Hepatocyte (in vitro differentiated cells): Measurements from ENCODE around the gene RABGAP1L. TPM values are rescaled to one million over a fixed set of nuclear protein-coding genes. Genes with fewer than 3 reads are reported as not detected.

ENCODE experiments used
- DNase-seq: peaks from one replicate; pipeline ENCODE4 v3.0.0-alpha.2; 2016; ENCODE audit warnings: low spot score
- H2AFZ ChIP-seq: fragments of 200-600 bp; sonication (generic); 2 replicates; pipeline ENCODE4 v1.6.0; 2016; ENCODE audit warnings: antibody characterized with exemption, mild to moderate bottlenecking
- H3K27ac ChIP-seq: fragments of 200-600 bp; sonication (generic); 2 replicates; pipeline ENCODE4 v1.5.1; 2016; ENCODE audit warnings: mild to moderate bottlenecking
- H3K27me3 ChIP-seq: fragments of 200-600 bp; sonication (generic); 2 replicates; pipeline ENCODE4 v1.6.1; 2016
- H3K36me3 ChIP-seq: fragments of 200-600 bp; sonication (generic); replicated peaks from 2 replicates; pipeline ENCODE4 v1.5.1; 2016; ENCODE audit warnings: low read depth; ENCODE audit not compliant: insufficient read depth
- H3K4me1 ChIP-seq: fragments of 200-600 bp; sonication (generic); 2 replicates; pipeline ENCODE4 v1.5.1; 2016; ENCODE audit warnings: mild to moderate bottlenecking, moderate library complexity; ENCODE audit not compliant: insufficient read depth
- H3K4me2 ChIP-seq: fragments of 200-600 bp; sonication (generic); 2 replicates; pipeline ENCODE4 v1.6.0; 2016
- H3K4me3 ChIP-seq: fragments of 200-600 bp; sonication (generic); 2 replicates; pipeline ENCODE4 v1.5.1; 2016; ENCODE audit warnings: mild to moderate bottlenecking
- H3K79me2 ChIP-seq: fragments of 200-600 bp; sonication (generic); 2 replicates; pipeline ENCODE4 v1.6.0; 2017; ENCODE audit warnings: mild to moderate bottlenecking
- H3K9me2 ChIP-seq: fragments of 200-600 bp; sonication (generic); replicated peaks from 2 replicates; pipeline ENCODE4 v1.6.0; 2017; ENCODE audit warnings: mild to moderate bottlenecking; ENCODE audit not compliant: insufficient read depth
- H3K9me3 ChIP-seq: fragments of 200-600 bp; sonication (generic); 2 replicates; pipeline ENCODE4 v1.5.1; 2016; ENCODE audit warnings: low read depth, mild to moderate bottlenecking
- H4K20me1 ChIP-seq: fragments of 200-600 bp; sonication (generic); 2 replicates; pipeline ENCODE4 v1.6.0; 2016; ENCODE audit warnings: mild to moderate bottlenecking; ENCODE audit not compliant: insufficient read depth, poor library complexity, severe bottlenecking
- EZH2 ChIP-seq: fragments of 200-600 bp; sonication (generic); IDR thresholded peaks from 2 replicates; pipeline ENCODE4 v1.6.1; 2016; ENCODE audit warnings: antibody characterized with exemption, mild to moderate bottlenecking, borderline replicate concordance
- EZH2phosphoT487 ChIP-seq: fragments of 200-600 bp; sonication (generic); IDR thresholded peaks from one replicate; pipeline ENCODE4 v1.6.1; 2018; ENCODE audit warnings: antibody characterized with exemption, mild to moderate bottlenecking, low read depth, moderate library complexity; ENCODE audit not compliant: unreplicated experiment, severe bottlenecking
- WGBS: methylation state at CpG from one replicate; pipeline ENCODE4 v1.1.6; 2016; ENCODE audit warnings: low lambda C conversion rate; ENCODE audit errors: missing lambda C conversion rate; 5-methylcytosine and 5-hydroxymethylcytosine counted together
- polyA plus RNA-seq: library from polyadenylated mRNA; unstranded; fragments of >200 nt; fragmentation: Nextera tagmentation; extraction: Ambion mirVana; gene quantifications from 2 replicates; pipeline ENCODE4 v1.2.1, GENCODE V29; 2016
- total RNA-seq: library from RNA; depleted of rRNA; stranded (reverse); fragments of >200 nt; gene quantifications from 2 replicates; pipeline ENCODE4 v1.2.3, GENCODE V29; 2014
- TF ChIP-seq, protein P1 (sequence below): fragments of 200-600 bp; sonication (generic); IDR thresholded peaks from 2 replicates; pipeline ENCODE4 v1.5.1; 2016; ENCODE audit warnings: antibody characterized with exemption, mild to moderate bottlenecking; ENCODE audit not compliant: poor library complexity

RABGAP1L gene
- total and polyA plus RNA-seq, 2 experiments from 2014 or later = 15.0 to 41.8 TPM

DNA sequence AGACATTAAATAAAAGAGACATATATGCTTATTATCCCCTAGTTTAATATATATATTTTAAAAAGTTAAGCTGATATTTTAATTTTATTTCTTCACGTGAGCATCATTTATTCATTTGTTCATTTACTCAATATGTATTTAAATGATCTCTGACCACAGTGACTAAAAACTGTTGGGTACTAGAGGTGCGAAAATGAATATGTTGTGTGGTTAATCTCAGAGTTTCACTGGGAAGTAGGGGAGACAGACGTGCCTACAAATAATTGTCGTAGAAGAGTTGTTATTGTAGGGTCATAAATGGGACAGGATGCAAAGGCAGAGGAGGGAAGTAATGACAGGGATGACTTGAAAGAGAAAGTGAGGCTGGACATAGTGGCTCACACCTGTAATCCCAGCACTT, 627.4 kb downstream of the RABGAP1L start:
- 93% methylated on average over 4 of the region's 4 CpGs for WGBS
- no peaks in the 10 kb centered on the region for H3K27me3 ChIP-seq

DNA sequence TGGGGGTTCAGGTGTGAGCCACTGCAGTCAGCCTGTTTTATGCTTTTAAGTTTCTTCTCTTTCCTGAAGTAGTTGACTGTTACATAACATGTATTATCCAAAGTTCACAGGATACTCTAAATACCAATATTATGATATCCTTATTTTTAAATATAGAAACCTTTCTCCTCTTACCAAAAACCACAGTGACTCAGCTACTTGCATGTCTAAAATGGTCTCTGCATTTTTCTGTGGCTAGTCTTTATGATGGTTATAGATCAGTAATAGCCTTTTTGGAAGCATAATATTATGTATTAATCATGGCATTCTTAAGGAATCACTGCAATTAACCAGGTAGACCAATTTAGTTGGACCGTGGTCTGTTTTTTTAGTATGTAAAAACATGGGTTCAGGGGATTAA, 629.7 kb downstream of the RABGAP1L start:
- no peak overlapping the region for H2AFZ ChIP-seq
- no peak for TF ChIP-seq EZH2phosphoT487
- TF ChIP-seq EZH2 = no peak
- TF ChIP-seq, protein P1, sequence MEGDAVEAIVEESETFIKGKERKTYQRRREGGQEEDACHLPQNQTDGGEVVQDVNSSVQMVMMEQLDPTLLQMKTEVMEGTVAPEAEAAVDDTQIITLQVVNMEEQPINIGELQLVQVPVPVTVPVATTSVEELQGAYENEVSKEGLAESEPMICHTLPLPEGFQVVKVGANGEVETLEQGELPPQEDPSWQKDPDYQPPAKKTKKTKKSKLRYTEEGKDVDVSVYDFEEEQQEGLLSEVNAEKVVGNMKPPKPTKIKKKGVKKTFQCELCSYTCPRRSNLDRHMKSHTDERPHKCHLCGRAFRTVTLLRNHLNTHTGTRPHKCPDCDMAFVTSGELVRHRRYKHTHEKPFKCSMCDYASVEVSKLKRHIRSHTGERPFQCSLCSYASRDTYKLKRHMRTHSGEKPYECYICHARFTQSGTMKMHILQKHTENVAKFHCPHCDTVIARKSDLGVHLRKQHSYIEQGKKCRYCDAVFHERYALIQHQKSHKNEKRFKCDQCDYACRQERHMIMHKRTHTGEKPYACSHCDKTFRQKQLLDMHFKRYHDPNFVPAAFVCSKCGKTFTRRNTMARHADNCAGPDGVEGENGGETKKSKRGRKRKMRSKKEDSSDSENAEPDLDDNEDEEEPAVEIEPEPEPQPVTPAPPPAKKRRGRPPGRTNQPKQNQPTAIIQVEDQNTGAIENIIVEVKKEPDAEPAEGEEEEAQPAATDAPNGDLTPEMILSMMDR = no peak
- no peaks in the 10 kb centered on the region for H3K36me3 ChIP-seq
- no peak overlapping the region for H3K4me3 ChIP-seq
- 90% methylated on average over 1 of the region's 1 CpG for WGBS
- H3K27me3 ChIP-seq = no peaks in the 10 kb centered on the region
- no peaks in the 10 kb centered on the region for H3K9me3 ChIP-seq
- no peaks in the 10 kb centered on the region for H3K9me2 ChIP-seq
- H3K4me1 ChIP-seq = no peaks in the 10 kb centered on the region
- no peaks in the 10 kb centered on the region for H3K79me2 ChIP-seq
- H4K20me1 ChIP-seq = no peaks in the 10 kb centered on the region
- H3K27ac ChIP-seq = no peak overlapping the region
- DNase-seq = no peak
- H3K4me2 ChIP-seq = no peak overlapping the region

More for the DNA sequence above, 627.4 kb downstream of the RABGAP1L start:
- no peak overlapping the region for H3K4me2 ChIP-seq
- no peaks in the 10 kb centered on the region for H3K9me2 ChIP-seq
- no peaks in the 10 kb centered on the region for H3K79me2 ChIP-seq
- no peak overlapping the region for H3K4me3 ChIP-seq
- no peaks in the 10 kb centered on the region for H3K4me1 ChIP-seq
- no peak for DNase-seq
- no peak overlapping the region for H3K27ac ChIP-seq
- H3K9me3 ChIP-seq = no peaks in the 10 kb centered on the region
- H2AFZ ChIP-seq = no peak overlapping the region
- H4K20me1 ChIP-seq = no peaks in the 10 kb centered on the region
- H3K36me3 ChIP-seq = no peaks in the 10 kb centered on the region
- TF ChIP-seq EZH2phosphoT487 (no peak), EZH2 (no peak)
- TF ChIP-seq, protein P1 = no peak

DNA sequence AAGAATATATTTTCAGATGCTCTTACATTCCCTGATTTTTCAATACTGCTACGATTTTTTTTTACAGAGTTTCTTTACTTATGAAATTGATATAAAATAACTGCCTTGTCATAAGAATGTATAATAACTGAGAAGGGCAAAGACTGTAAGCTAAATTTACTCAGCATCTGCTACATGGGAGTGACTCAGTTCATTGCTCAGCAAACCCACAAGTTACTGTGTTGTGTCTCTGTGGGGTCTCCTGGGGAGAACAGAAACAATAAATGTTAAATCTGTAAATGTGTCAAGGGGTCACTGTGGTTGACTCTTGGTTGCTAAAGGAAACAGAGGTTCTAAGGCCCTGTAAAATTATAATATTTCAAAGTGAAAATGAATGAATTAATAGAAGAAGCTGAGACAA, 630.1 kb downstream of the RABGAP1L start:
- Histone ChIP-seq H4K20me1 (no peaks in the 10 kb centered on the region), H3K4me1 (no peaks in the 10 kb centered on the region), H3K4me3 (no peak overlapping the region), H3K9me3 (no peaks in the 10 kb centered on the region), H3K79me2 (no peaks in the 10 kb centered on the region), H2AFZ (no peak overlapping the region), H3K27me3 (no peaks in the 10 kb centered on the region), H3K36me3 (no peaks in the 10 kb centered on the region), H3K4me2 (no peak overlapping the region), H3K9me2 (no peaks in the 10 kb centered on the region), H3K27ac (no peak overlapping the region)
- DNase-seq = no peak
- no peak for TF ChIP-seq EZH2
- TF ChIP-seq, protein P1 = no peak
- no peak for TF ChIP-seq EZH2phosphoT487
- 88% methylated on average over 1 of the region's 1 CpG for whole genome bisulfite sequencing

DNA sequence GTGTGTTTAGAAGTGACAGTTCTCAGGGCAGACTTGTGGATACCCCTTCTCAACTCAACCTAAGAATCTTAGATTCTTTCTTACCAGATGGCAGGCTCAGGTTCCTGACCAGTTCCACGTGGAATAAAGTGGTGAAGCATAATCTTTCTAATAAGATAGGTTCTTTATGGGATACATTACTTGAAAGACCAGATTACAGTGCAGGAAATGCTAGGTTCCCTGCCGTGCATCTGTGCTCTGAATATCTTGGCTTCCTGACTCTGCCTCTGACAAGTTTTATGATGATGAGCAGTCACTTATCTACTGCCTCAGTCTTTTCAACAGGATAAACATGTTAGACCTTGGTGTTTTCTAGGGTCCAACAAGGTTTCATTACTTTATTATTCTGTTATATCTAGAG, 632.5 kb downstream of the RABGAP1L start:
- no peak overlapping the region for H3K4me3 ChIP-seq
- H3K9me3 ChIP-seq = no peaks in the 10 kb centered on the region
- H3K4me1 ChIP-seq = peaks cover 4% of the 10 kb centered on the region
- no peak for DNase-seq
- no peak overlapping the region for H2AFZ ChIP-seq
- H3K27ac ChIP-seq = no peak overlapping the region
- H3K9me2 ChIP-seq = no peaks in the 10 kb centered on the region
- no peaks in the 10 kb centered on the region for H3K79me2 ChIP-seq
- no peaks in the 10 kb centered on the region for H4K20me1 ChIP-seq
- TF ChIP-seq, protein P1 = no peak
- TF ChIP-seq EZH2 (no peak), EZH2phosphoT487 (no peak)
- H3K36me3 ChIP-seq = no peaks in the 10 kb centered on the region
- no peaks in the 10 kb centered on the region for H3K27me3 ChIP-seq
- 29% methylated on average over 2 of the region's 2 CpGs for WGBS
- H3K4me2 ChIP-seq = no peak overlapping the region
